Breast epithelium (tissue), 3 donors: Measurements from ENCODE around the gene RNASET2.

ENCODE experiments used
- POLR2AphosphoS5 ChIP-seq, 3 donors: sonication (generic); formaldehyde crosslinking; IDR thresholded peaks; one replicate each; pipeline ENCODE4 v1.6.1; 2017; ENCODE audit warnings: antibody characterized with exemption in 3 of 3
- TF ChIP-seq, protein P1 (sequence below), 3 donors: fragments of 450-650 bp; IDR thresholded peaks; one replicate each; pipeline ENCODE4 v1.5.1; 2016 to 2017; ENCODE audit warnings: antibody characterized with exemption in 3 of 3, mild to moderate bottlenecking in 3 of 3, moderate library complexity in 3 of 3

DNA sequence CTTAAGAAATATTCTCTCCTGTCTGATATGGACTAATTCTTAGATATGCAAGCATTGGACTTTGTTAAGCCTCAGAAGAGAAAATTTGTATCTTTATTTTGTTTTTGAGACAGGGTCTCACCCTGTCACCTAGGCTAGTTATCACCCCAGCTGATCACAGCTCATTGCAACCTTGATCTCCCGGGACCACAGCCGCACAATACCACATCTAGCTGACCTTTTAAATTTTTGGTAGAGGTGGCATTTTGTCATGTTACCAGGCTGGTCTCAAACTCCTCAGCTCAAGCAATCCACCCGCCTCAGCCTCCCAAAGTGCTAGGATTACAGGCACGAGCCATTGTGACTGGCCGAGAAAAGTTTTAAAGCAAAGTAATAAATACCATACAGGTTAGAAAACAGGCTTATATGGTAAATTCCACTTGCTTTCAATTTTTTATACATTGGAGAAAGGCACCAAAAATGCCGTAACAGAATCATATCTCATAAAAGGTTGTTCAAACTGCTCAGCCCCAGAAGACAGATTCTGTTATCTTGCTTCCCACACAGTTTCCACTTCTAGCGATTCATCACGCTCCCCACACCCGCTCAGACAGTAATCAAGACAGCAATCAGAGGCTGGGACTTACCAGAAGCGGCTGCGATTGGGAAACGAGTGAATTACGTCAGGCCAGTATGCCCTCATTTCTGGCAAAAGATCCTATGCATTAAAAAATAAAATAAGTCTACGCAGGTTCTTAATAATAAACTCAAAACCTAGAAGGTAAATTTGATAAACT, 13.8 kb downstream of the RNASET2 start:
- TF ChIP-seq, protein P1, sequence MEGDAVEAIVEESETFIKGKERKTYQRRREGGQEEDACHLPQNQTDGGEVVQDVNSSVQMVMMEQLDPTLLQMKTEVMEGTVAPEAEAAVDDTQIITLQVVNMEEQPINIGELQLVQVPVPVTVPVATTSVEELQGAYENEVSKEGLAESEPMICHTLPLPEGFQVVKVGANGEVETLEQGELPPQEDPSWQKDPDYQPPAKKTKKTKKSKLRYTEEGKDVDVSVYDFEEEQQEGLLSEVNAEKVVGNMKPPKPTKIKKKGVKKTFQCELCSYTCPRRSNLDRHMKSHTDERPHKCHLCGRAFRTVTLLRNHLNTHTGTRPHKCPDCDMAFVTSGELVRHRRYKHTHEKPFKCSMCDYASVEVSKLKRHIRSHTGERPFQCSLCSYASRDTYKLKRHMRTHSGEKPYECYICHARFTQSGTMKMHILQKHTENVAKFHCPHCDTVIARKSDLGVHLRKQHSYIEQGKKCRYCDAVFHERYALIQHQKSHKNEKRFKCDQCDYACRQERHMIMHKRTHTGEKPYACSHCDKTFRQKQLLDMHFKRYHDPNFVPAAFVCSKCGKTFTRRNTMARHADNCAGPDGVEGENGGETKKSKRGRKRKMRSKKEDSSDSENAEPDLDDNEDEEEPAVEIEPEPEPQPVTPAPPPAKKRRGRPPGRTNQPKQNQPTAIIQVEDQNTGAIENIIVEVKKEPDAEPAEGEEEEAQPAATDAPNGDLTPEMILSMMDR (IDR thresholded peaks at IDR 0.05) = no peak
- no peak for TF ChIP-seq POLR2AphosphoS5 (IDR thresholded peaks at IDR 0.05)
